ENCODE results near the gene RPL35A. TPM values are rescaled to one million over a fixed set of nuclear protein-coding genes. Genes with fewer than 3 reads are reported as not detected.
"Not testable (repeated sequence)": the region's sequence is repeated elsewhere in the genome, so short reads cannot be mapped to it uniquely, and the experiment has no call there.

The RPL35A gene
- total RNA-seq, 1 donor from 2014 or later, result 775 TPM

GRCh38 chr3:197956626-197956988 is 6.6 kb downstream of the RPL35A start:
- H3K36me3 ChIP-seq, result peaks cover 53% of the 10 kb centered on the region
- TF ChIP-seq CTCF (IDR thresholded peaks at IDR 0.05; ENCODE audit: borderline replicate concordance), result no peak
- H3K4me3 ChIP-seq, result no peak overlapping the region
- intact Hi-C loops (cut with micrococcal nuclease), result no loop called here
- no peaks in the 10 kb centered on the region for H3K9me3 ChIP-seq (replicated peaks)
- DNase-seq, result no peak
- peaks cover 83% of the 10 kb centered on the region for H3K4me1 ChIP-seq
- H3K27ac ChIP-seq (replicated peaks), result no peak overlapping the region
- no peaks in the 10 kb centered on the region for H3K27me3 ChIP-seq (ENCODE audit: low read depth)

GRCh38 chr3:197957790-197958133 is 7.8 kb downstream of the RPL35A start:
- no peaks in the 10 kb centered on the region for H3K9me3 ChIP-seq (replicated peaks)
- H3K4me3 ChIP-seq, result no peak overlapping the region
- no peak overlapping the region for H3K27ac ChIP-seq (replicated peaks)
- peaks cover 72% of the 10 kb centered on the region for H3K4me1 ChIP-seq
- H3K27me3 ChIP-seq (ENCODE audit: low read depth), result no peaks in the 10 kb centered on the region
- peaks cover 41% of the 10 kb centered on the region for H3K36me3 ChIP-seq
- no peak for TF ChIP-seq CTCF (IDR thresholded peaks at IDR 0.05; ENCODE audit: borderline replicate concordance)
- intact Hi-C loops (cut with micrococcal nuclease), result no loop called here
- DNase-seq, result no peak

- Histone ChIP-seq H3K27ac (replicated peaks) (peak overlapping the region; percentile 88), H3K27me3 (ENCODE audit: low read depth) (no peaks in the 10 kb centered on the region), H3K9me3 (replicated peaks) (no peaks in the 10 kb centered on the region), H3K36me3 (peaks cover 35% of the 10 kb centered on the region), H3K4me1 (peaks cover 66% of the 10 kb centered on the region), H3K4me3 (no peak overlapping the region)
- intact Hi-C loops (cut with micrococcal nuclease), result no loop called here
- DNase-seq, result no peak
- TF ChIP-seq CTCF (IDR thresholded peaks at IDR 0.05; ENCODE audit: borderline replicate concordance), result no peak
Measured at GRCh38 chr3:197958346-197958745, 8.4 kb downstream of the RPL35A start.

GRCh38 chr3:197958848-197959247 is 8.9 kb downstream of the RPL35A start:
- H3K36me3 ChIP-seq, result peaks cover 30% of the 10 kb centered on the region
- DNase-seq; H3K27me3 ChIP-seq (ENCODE audit: low read depth); H3K9me3 ChIP-seq (replicated peaks); intact Hi-C loops (cut with micrococcal nuclease): not testable (repeated sequence)
- H3K4me1 ChIP-seq, result peaks cover 61% of the 10 kb centered on the region
- H3K27ac ChIP-seq (replicated peaks), result peak overlapping the region; percentile 88
- H3K4me3 ChIP-seq, result peak overlapping the region; percentile 93

GRCh38 chr3:197959500-197959890 is 9.5 kb downstream of the RPL35A start:
- no peak for TF ChIP-seq CTCF (IDR thresholded peaks at IDR 0.05; ENCODE audit: borderline replicate concordance)
- peaks cover 24% of the 10 kb centered on the region for H3K36me3 ChIP-seq

GRCh38 chr3:197959891-197960693 is 10.1 kb downstream of the RPL35A start, which contains the start of gene LMLN:
Gene LMLN, plus strand, starts transcription at chr3:197960217. Its CDS starts 29 bp downstream, at chr3:197960246.
- DNase-seq, result peak; percentile 96
- H3K36me3 ChIP-seq, result peaks cover 18% of the 10 kb centered on the region
- peak within 1 kb of the TSS; percentile 88 for H3K27ac ChIP-seq (replicated peaks)
- no peaks in the 10 kb centered on the region for H3K9me3 ChIP-seq (replicated peaks)
- TF ChIP-seq CTCF (IDR thresholded peaks at IDR 0.05; ENCODE audit: borderline replicate concordance), result no peak
- H3K27me3 ChIP-seq (ENCODE audit: low read depth), result no peaks in the 10 kb centered on the region
- intact Hi-C loops (cut with micrococcal nuclease), result no loop called here
- peak within 1 kb of the TSS; percentile 93 for H3K4me3 ChIP-seq
- H3K4me1 ChIP-seq, result peaks cover 48% of the 10 kb centered on the region

More at GRCh38 chr3:197959500-197959890, 9.5 kb downstream of the RPL35A start:
- Histone ChIP-seq H3K9me3 (replicated peaks) (no peaks in the 10 kb centered on the region), H3K27me3 (ENCODE audit: low read depth) (no peaks in the 10 kb centered on the region), H3K27ac (replicated peaks) (peak overlapping the region; percentile 88), H3K4me3 (peak overlapping the region; percentile 93), H3K4me1 (peaks cover 54% of the 10 kb centered on the region)
- intact Hi-C loops (cut with micrococcal nuclease), result no loop called here
- no peak for DNase-seq

Data from left ventricle myocardium inferior (tissue), 1 donor.